ENCODE data around the gene ZNF839. TPM values are rescaled to one million over a fixed set of nuclear protein-coding genes. Genes with fewer than 3 reads are reported as not detected.

Gene ZNF839
- total RNA-seq, 3 donors from 2014 or later = 8.5 to 16.8 (median 15.4) TPM

Other genes starting within 250 kb of the ZNF839 start
- gene HSP90AA1, start 232.7 kb upstream of the ZNF839 start, total RNA-seq = 100 to 1,000 TPM; 467 to 860 (median 474) TPM
- gene WDR20, start 179.8 kb upstream of the ZNF839 start, total RNA-seq = 10 to 100 TPM; 19.5 to 42.0 (median 24.6) TPM
- gene MOK, start 14.6 kb upstream of the ZNF839 start, total RNA-seq = 10 to 100 TPM; 13.0 to 29.0 (median 23.9) TPM
- gene CINP, start 43.1 kb downstream of the ZNF839 start, total RNA-seq = 10 to 100 TPM; 28.8 to 34.7 (median 33.4) TPM
- 10 to 100 TPM; 19.8 to 25.2 (median 19.9) TPM for gene TECPR2, start 43.2 kb downstream of the ZNF839 start, total RNA-seq
- 10 to 100 TPM; 10.4 to 24.9 (median 22.8) TPM for gene ANKRD9, start 190.0 kb downstream of the ZNF839 start, total RNA-seq

Measured in breast epithelium (tissue), 3 donors.